Keratinocyte (primary cell): ENCODE results near the gene SLC25A30. TPM values are rescaled to one million over a fixed set of nuclear protein-coding genes. Genes with fewer than 3 reads are reported as not detected.
"Not testable (repeated sequence)": the region's sequence is repeated elsewhere in the genome, so short reads cannot be mapped to it uniquely, and the experiment has no call there.

Source experiments
- DNase-seq: peaks from one replicate; pipeline ENCODE4 v3.0.0-alpha.2; 2011; ENCODE audit warnings: low read depth, missing footprints, low spot score
- FAIRE-seq: peaks from 2 replicates; lab custom pipeline; 2011; peaks lifted over from hg19 to GRCh38; lab: Jason Lieb, UNC
- H2AFZ ChIP-seq: 2 replicates; pipeline ENCODE4 v1.6.0; 2012; ENCODE audit warnings: low read length, control low read depth, inconsistent platforms; ENCODE audit not compliant: control insufficient read depth
- H3K27ac ChIP-seq: 2 replicates; pipeline ENCODE4 v1.5.1; 2011; ENCODE audit warnings: low read length; ENCODE audit not compliant: control insufficient read depth, insufficient read depth
- H3K27me3 ChIP-seq: 3 replicates; pipeline ENCODE4 v1.6.0; 2011; ENCODE audit warnings: low read length; ENCODE audit not compliant: control insufficient read depth, insufficient read depth; ENCODE audit errors: extremely low read depth
- H3K36me3 ChIP-seq, 2 experiments: 2 replicates in 1 of 2; 3 replicates in 1 of 2; pipeline ENCODE4 v1.5.1; 2011; ENCODE audit warnings: low read length in 2 of 2, mild to moderate bottlenecking in 1 of 2; ENCODE audit not compliant: control insufficient read depth in 2 of 2, insufficient read depth in 2 of 2; ENCODE audit errors: extremely low read depth in 1 of 2
- H3K4me1 ChIP-seq: 3 replicates; pipeline ENCODE4 v1.5.1; 2011; ENCODE audit warnings: low read length; ENCODE audit not compliant: control insufficient read depth, insufficient read depth; ENCODE audit errors: extremely low read depth
- H3K4me2 ChIP-seq: 3 replicates; pipeline ENCODE4 v1.6.0; 2011; ENCODE audit warnings: low read depth, low read length; ENCODE audit not compliant: control insufficient read depth, insufficient read depth; ENCODE audit errors: extremely low read depth
- H3K4me3 ChIP-seq, 3 experiments: fragments of 200-600 bp in 1 of 3; sonication (generic) in 1 of 3; 2 replicates in 2 of 3; 3 replicates in 1 of 3; pipeline ENCODE4 v1.5.1; 2011 to 2016; ENCODE audit warnings: low read length in 3 of 3, mild to moderate bottlenecking in 3 of 3, control low read depth in 2 of 3, inconsistent platforms in 1 of 3, low read depth in 1 of 3, mixed read lengths in 1 of 3, mixed run types in 1 of 3, moderate library complexity in 1 of 3; ENCODE audit not compliant: control insufficient read depth in 2 of 3, insufficient read depth in 2 of 3; ENCODE audit errors: extremely low read depth in 1 of 3
- H3K79me2 ChIP-seq: 2 replicates; pipeline ENCODE4 v1.6.0; 2012; ENCODE audit warnings: low read length; ENCODE audit not compliant: control insufficient read depth, insufficient read depth
- H3K9ac ChIP-seq: 3 replicates; pipeline ENCODE4 v1.6.0; 2011; ENCODE audit warnings: low read length; ENCODE audit not compliant: control insufficient read depth, insufficient read depth; ENCODE audit errors: extremely low read depth
- H3K9me1 ChIP-seq: 3 replicates; pipeline ENCODE4 v1.6.0; 2011; ENCODE audit warnings: low read length; ENCODE audit not compliant: control insufficient read depth, insufficient read depth; ENCODE audit errors: extremely low read depth
- H3K9me3 ChIP-seq: 2 replicates; pipeline ENCODE4 v1.5.1; 2012; ENCODE audit warnings: low read depth, low read length; ENCODE audit not compliant: control insufficient read depth
- H4K20me1 ChIP-seq: 3 replicates; pipeline ENCODE4 v1.6.0; 2011; ENCODE audit warnings: low read length; ENCODE audit not compliant: control insufficient read depth, insufficient read depth; ENCODE audit errors: extremely low read depth
- EZH2 ChIP-seq: IDR thresholded peaks from one replicate; pipeline ENCODE4 v1.6.1; 2012; ENCODE audit warnings: inconsistent platforms, mild to moderate bottlenecking, low read length, moderate library complexity
- dilution Hi-C: fragments of 300-500 bp; cut with MboI; formaldehyde crosslinking; loops from one replicate; pipeline ENCODE4 v1.7.0; 2020; ENCODE audit warnings: low sequenced_read_pairs; ENCODE audit not compliant: extremely low pct_ligation_motif_present
- polyA plus RNA-seq, 5 experiments: library from polyadenylated mRNA; depleted of rRNA in 3 of 5; stranded (reverse) in 3 of 5; stranded (forward) in 1 of 5; unstranded in 1 of 5; fragments of >200 nt; gene quantifications; 1 replicate in 1 of 5; 2 replicates in 3 of 5; 3 replicates in 1 of 5; pipeline versions ENCODE4 v1.2.1 to v1.2.3, GENCODE V29; 2011 to 2012; ENCODE audit warnings: missing spikeins in 2 of 5, low read depth in 1 of 5, low replicate concordance in 1 of 5
- TF ChIP-seq, protein P1 (sequence below), 3 experiments: IDR thresholded peaks in 1 of 3; conservative IDR thresholded peaks in 1 of 3; optimal IDR thresholded peaks in 1 of 3; 2 replicates in 2 of 3; 3 replicates in 1 of 3; pipeline versions ENCODE3 to v1.5.1; 2011; ENCODE audit warnings: low read length in 3 of 3, mild to moderate bottlenecking in 3 of 3, moderate library complexity in 2 of 3, control low read depth in 1 of 3, inconsistent platforms in 1 of 3; ENCODE audit not compliant: insufficient read depth in 2 of 3; ENCODE audit errors: extremely low read depth in 1 of 3

Gene SLC25A30
- polyA plus RNA-seq, 1 donor (not counting 4 experiments of a cell fraction or from before 2014, with no cell fraction given): 24.5 TPM

DNA sequence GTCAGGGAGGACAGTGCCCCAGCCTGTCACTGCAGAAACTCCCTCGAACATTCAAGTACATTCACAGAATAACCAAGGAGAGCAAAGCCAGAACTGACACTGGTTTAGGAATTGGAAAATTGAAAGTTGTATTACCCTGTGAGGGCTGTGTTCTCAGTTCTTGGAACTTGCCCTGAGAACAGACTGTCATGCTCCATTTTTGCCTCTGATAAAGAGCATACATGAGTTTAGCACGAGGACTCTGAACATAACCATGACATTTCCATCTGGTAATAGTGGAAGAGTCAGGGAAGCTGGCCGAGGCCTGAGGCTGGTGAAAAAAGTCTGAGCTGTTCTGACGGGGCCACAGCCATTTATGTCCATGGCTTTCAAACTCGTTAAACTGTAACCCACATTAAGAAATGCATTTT lies 15.2 kb upstream of the SLC25A30 start:
- Histone ChIP-seq H3K27me3 (no peaks in the 10 kb centered on the region), H3K9me1 (no peaks in the 10 kb centered on the region), H3K4me2 (no peak overlapping the region), H3K79me2 (no peaks in the 10 kb centered on the region), H3K36me3 (no peaks in the 10 kb centered on the region), H4K20me1 (no peaks in the 10 kb centered on the region), H3K27ac (no peak overlapping the region), H2AFZ (no peak overlapping the region), H3K9ac (no peak overlapping the region), H3K4me1 (no peaks in the 10 kb centered on the region), H3K4me3 (no peak overlapping the region), H3K9me3 (no peaks in the 10 kb centered on the region)
- FAIRE-seq (no peak), DNase-seq (no peak)
- dilution Hi-C loops: no loop called here
- TF ChIP-seq, protein P1, sequence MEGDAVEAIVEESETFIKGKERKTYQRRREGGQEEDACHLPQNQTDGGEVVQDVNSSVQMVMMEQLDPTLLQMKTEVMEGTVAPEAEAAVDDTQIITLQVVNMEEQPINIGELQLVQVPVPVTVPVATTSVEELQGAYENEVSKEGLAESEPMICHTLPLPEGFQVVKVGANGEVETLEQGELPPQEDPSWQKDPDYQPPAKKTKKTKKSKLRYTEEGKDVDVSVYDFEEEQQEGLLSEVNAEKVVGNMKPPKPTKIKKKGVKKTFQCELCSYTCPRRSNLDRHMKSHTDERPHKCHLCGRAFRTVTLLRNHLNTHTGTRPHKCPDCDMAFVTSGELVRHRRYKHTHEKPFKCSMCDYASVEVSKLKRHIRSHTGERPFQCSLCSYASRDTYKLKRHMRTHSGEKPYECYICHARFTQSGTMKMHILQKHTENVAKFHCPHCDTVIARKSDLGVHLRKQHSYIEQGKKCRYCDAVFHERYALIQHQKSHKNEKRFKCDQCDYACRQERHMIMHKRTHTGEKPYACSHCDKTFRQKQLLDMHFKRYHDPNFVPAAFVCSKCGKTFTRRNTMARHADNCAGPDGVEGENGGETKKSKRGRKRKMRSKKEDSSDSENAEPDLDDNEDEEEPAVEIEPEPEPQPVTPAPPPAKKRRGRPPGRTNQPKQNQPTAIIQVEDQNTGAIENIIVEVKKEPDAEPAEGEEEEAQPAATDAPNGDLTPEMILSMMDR (optimal IDR thresholded peaks at IDR 0.05 in 1 of 3, IDR thresholded peaks at IDR 0.05 in 1 of 3, conservative IDR thresholded peaks at IDR 0.05 in 1 of 3; ENCODE audit: extremely low read depth in 1 of 3, insufficient read depth in 2 of 3, low read length in 3 of 3): no peak
- no peak for TF ChIP-seq EZH2

DNA sequence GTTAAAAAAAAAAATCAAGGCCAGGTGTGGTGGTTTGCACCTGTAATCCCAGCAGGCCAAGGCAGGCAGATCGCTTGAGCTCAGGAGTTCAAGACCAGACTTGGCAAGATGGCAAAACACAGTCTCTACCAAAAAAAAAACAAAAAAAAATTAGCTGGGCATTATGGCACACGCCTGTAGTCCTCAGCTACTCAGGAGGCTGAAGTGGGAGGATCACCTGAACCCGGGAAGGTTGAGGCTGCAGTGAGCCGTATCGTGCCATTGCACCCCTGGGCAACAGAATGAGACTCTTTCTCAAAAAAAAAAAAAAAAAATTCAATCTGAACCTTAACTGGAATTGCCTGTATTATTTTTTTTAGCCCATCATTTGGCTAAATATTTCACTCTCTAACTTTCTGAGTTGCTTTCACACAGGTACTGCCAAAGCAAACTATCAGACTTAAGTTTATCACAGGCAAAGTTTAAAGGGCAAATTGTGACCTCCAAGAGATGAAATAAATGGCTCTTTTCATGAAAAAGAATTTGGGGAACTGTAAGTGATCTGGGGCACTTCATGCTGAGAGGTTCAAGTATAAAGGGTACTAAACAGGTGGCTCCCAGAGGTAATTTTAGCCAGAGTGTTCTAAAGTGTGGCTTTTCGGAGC lies 14.7 kb upstream of the SLC25A30 start:
- no peaks in the 10 kb centered on the region for H3K36me3 ChIP-seq
- TF ChIP-seq EZH2: no peak
- TF ChIP-seq, protein P1 (optimal IDR thresholded peaks at IDR 0.05 in 1 of 3, IDR thresholded peaks at IDR 0.05 in 1 of 3, conservative IDR thresholded peaks at IDR 0.05 in 1 of 3; ENCODE audit: extremely low read depth in 1 of 3, insufficient read depth in 2 of 3, low read length in 3 of 3): no peak

DNA sequence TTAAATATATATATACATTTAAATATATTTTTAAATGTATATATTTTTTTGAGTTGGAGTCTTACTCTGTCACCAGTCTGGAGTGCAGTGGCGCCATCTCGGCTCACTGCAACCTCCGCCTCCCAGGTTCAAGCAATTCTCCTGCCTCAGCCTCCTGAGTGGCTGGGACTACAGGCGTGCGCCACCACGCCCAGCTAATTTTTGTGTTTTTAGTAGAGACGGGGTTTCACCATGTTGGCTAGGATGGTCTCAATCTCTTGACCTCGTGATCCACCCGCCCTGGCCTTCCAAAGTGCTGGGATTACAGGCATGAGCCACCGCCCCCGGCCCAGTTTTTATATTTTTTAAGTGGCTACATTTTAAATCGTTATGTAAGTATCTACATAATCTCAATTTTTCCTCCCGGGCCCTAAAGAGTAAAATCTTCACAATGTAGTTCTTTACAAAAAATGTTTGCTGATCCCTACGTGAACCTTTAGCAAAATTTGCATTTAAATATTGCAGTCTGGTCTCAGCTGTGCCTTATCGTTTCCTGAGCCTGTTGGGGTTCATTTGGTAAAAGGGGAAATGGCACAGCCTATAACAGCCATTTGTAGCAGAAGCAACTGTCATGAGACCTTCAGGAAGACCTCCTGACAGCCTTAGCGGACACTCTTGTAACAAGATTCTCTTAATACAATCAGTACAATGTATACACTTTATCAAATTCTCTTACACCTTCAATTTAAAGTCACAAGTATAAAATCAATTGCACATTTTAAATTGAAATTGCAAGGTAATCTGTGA lies 8.1 kb upstream of the SLC25A30 start:
- dilution Hi-C loops, H3K27me3 ChIP-seq, H3K4me3 ChIP-seq, H3K4me2 ChIP-seq, H4K20me1 ChIP-seq, H3K27ac ChIP-seq, DNase-seq, H3K9ac ChIP-seq, H2AFZ ChIP-seq, H3K9me1 ChIP-seq, H3K79me2 ChIP-seq, FAIRE-seq, H3K4me1 ChIP-seq, H3K9me3 ChIP-seq, H3K36me3 ChIP-seq: not testable (repeated sequence)

More for the DNA sequence above, 14.7 kb upstream of the SLC25A30 start:
- Histone ChIP-seq H3K9me1 (no peaks in the 10 kb centered on the region), H3K4me2 (no peak overlapping the region), H4K20me1 (no peaks in the 10 kb centered on the region), H3K4me3 (no peak overlapping the region), H2AFZ (no peak overlapping the region), H3K79me2 (no peaks in the 10 kb centered on the region), H3K9ac (no peak overlapping the region), H3K4me1 (no peaks in the 10 kb centered on the region), H3K27me3 (no peaks in the 10 kb centered on the region), H3K9me3 (no peaks in the 10 kb centered on the region), H3K27ac (no peak overlapping the region)
- dilution Hi-C loops: no loop called here
- FAIRE-seq (no peak), DNase-seq (no peak)
